ENCODE data around the gene EMX1.

The EMX1 gene

GRCh38 chr2:72974436-72974754, 57.1 kb downstream of the EMX1 start:
- in situ Hi-C loops (cut with MboI; ENCODE audit: low sequenced_read_pairs): no loop called here

GRCh38 chr2:72975017-72975416, 57.7 kb downstream of the EMX1 start:
- in situ Hi-C loops (cut with MboI; ENCODE audit: low sequenced_read_pairs): no loop called here

DNA sequence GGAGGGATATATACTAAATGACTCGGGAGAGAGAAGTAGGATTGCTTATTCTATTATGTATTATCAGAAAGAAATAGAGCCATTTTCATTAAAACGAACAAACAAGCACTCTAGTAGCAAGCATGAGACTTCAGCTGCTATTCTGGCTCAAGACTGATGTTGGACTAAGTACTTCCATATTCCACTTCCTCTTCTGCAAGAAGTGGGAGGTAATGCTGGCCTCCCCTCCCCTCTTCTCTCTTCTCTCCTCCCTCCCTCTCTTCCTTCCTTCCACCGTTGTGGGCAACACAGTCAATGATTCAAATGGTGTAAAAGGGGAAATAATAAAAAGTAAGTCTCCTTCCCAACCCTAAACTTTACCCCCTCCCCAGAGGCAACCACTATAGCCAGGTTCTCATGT, 62.6 kb downstream of the EMX1 start:
- in situ Hi-C loops (cut with MboI; ENCODE audit: low sequenced_read_pairs): no loop called here

DNA sequence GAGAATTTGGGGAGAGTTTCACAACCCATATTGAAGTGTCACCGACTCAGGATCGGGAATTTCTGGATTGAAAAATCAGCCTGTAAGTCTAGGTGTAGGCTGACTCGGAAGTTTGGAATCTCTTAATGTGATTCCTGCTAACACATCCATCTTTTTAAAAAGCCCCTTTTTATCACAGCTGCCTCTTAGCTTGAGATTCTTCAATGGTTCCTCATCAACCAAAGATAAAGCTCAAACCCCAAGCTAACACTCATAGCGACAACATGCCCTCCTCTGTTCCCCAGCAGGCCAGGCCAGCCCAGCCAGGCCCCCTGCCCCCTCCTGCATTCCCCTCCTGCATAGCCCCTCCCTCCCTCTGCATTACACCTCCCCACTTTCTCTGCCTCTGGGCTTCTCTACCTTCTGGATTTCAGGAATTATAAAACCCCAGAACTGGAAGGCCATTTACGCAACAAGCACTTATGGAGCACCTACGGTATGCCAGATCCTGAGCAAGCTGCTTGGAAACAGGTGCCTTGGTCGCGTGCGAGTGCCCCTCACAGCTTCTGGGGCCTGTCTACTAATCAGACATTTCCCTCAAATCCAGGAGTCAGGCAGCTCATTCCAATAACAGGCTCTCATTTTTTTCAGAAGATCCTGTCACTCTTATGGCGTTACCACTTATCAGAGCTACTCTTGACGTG, 63.4 kb downstream of the EMX1 start:
- in situ Hi-C loops (cut with MboI; ENCODE audit: low sequenced_read_pairs): no loop called here

- in situ Hi-C loops (cut with MboI; ENCODE audit: low sequenced_read_pairs): no loop called here
These were observed 64.2 kb downstream of the EMX1 start for GRCh38 chr2:72981536-72981935.

DNA sequence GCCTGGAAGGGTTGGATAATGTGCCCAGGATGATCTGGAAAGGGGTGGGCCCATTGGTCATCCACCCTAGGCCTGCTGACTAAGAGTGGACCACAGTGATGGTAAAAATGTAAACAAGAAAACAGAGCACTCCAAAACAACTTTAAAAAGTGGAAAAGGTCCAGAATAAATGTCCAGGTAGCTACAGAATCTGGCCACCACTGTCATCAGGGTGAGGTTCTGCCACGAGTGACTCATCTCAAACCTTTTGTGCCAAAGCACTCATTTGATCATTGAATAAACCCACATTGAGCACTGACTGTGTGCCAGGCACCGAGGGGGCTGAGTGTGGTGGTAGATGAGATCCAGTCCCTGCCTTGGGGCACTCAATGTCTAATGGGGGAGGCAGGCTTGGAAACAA, 64.9 kb downstream of the EMX1 start:
- in situ Hi-C loops (cut with MboI; ENCODE audit: low sequenced_read_pairs): no loop called here

- in situ Hi-C loops (cut with MboI; ENCODE audit: low sequenced_read_pairs): no loop called here
These were observed 65.6 kb downstream of the EMX1 start for GRCh38 chr2:72982781-72983499.

GRCh38 chr2:72983500-72984161, 66.3 kb downstream of the EMX1 start:
- in situ Hi-C loops (cut with MboI; ENCODE audit: low sequenced_read_pairs): no loop called here

DNA sequence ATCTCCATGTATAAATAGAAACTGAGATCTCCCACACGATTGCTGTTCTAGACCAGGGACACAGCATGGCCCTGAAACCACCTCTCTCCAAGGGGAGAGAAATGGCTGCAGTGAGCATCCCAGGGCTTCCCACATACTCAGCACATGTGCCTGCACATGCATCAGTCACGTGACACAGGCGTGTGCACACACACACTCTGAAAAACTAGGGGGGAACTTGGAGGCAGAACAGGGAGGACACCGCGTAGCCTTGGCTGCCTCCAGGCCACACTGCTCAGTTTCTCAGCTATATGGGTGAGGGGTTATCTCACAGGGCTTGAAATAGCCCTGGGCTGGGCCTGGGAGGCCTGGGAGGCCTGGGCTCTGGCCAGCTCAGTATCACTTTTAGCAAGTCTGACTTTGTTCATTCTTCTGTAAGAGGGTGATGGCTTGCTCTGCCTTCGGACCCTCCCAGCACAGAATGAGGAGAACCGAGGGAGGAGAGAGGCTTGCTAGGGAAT, 66.9 kb downstream of the EMX1 start:
- in situ Hi-C loops (cut with MboI; ENCODE audit: low sequenced_read_pairs): no loop called here
